Stimulated activated memory B cell treated with anti-CD40 and anti-IgM and Interleukin-4, amounts not matched to agents 10 μg/mL and 1 μg/mL and 100 μg/mL, for 72 hours (primary cell): ENCODE measurements around the gene SLC2A5.
A peak's percentile ranks its signal among the peaks of the same experiment; 100 is the strongest.

ENCODE experiments used
- ATAC-seq: fragments of 150-1000 bp; cut with Tn5 transposase; 2 replicates; pipeline ENCODE4 v1.10.0; 2021
- H3K27ac Mint-ChIP-seq: one replicate; pipeline ENCODE4 v1.8.0; 2022; ENCODE audit warnings: mild to moderate bottlenecking, mixed read lengths
- H3K27me3 Mint-ChIP-seq: one replicate; pipeline ENCODE4 v1.8.0; 2022; ENCODE audit warnings: mixed read lengths
- H3K36me3 Mint-ChIP-seq: one replicate; pipeline ENCODE4 v1.8.0; 2022; ENCODE audit warnings: mixed read lengths
- H3K4me1 Mint-ChIP-seq: one replicate; pipeline ENCODE4 v1.8.0; 2022; ENCODE audit warnings: mixed read lengths
- H3K4me3 Mint-ChIP-seq: one replicate; pipeline ENCODE4 v1.8.0; 2022; ENCODE audit warnings: mild to moderate bottlenecking, moderate library complexity, mixed read lengths
- H3K9me3 Mint-ChIP-seq: one replicate; pipeline ENCODE4 v1.8.0; 2022; ENCODE audit warnings: mixed read lengths

SLC2A5 gene

DNA sequence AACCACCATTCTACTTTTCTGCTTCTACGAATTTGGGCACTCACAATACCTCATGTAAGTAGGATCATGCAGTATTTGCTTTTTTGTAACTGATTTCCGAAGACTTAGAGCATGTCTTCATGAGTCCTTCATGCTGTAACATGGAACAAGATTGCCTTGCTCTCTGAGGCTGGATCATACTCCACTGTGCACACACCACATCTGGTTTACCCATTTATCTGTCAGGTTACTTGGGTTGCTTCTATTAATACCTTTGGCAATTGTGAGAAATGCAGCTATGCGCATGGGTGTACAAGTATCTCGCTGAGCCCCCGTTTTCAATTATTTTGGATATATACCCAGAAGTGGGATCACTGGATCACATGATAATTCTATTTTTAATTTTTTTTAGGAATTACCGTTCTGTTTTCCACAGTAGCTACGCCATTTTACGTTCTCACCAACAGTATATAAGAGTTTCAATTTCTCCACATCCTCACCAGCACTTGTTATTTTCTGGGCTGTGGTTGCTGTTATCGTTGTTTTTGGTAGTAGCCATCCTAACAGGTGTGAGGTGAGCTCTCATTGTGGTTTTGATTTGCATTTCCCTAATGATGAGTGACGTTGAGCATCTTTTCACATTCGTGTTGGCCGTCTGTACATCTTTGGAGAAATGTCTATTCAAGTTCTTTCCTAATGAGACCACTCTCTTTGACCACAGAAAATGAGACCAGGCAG is 10.7 kb upstream of the SLC2A5 start:
- H3K27ac Mint-ChIP-seq = no peak overlapping the region
- H3K27me3 Mint-ChIP-seq = peaks cover 40% of the 10 kb centered on the region
- H3K36me3 Mint-ChIP-seq = no peaks in the 10 kb centered on the region
- no peak for ATAC-seq
- H3K9me3 Mint-ChIP-seq = peaks cover 2% of the 10 kb centered on the region
- H3K4me3 Mint-ChIP-seq = no peak overlapping the region
- H3K4me1 Mint-ChIP-seq = peaks cover 66% of the 10 kb centered on the region

- Mint-ChIP-seq H3K27ac (no peak overlapping the region), H3K36me3 (no peaks in the 10 kb centered on the region), H3K9me3 (peaks cover 2% of the 10 kb centered on the region), H3K27me3 (peaks cover 40% of the 10 kb centered on the region), H3K4me1 (peaks cover 75% of the 10 kb centered on the region), H3K4me3 (no peak overlapping the region)
- no peak for ATAC-seq
These were observed 9.5 kb upstream of the SLC2A5 start for GRCh38 chr1:9078752-9079500.

GRCh38 chr1:9078015-9078751 is 8.7 kb upstream of the SLC2A5 start:
- Mint-ChIP-seq H3K4me3 (no peak overlapping the region), H3K27ac (no peak overlapping the region), H3K4me1 (peaks cover 77% of the 10 kb centered on the region), H3K9me3 (peaks cover 2% of the 10 kb centered on the region), H3K27me3 (peaks cover 40% of the 10 kb centered on the region), H3K36me3 (no peaks in the 10 kb centered on the region)
- peak; percentile 81 for ATAC-seq

- H3K36me3 Mint-ChIP-seq = no peaks in the 10 kb centered on the region
- peaks cover 2% of the 10 kb centered on the region for H3K9me3 Mint-ChIP-seq
- peaks cover 62% of the 10 kb centered on the region for H3K4me1 Mint-ChIP-seq
- peak overlapping the region; percentile 80 for H3K27ac Mint-ChIP-seq
- peak overlapping the region; percentile 21 for H3K4me3 Mint-ChIP-seq
- peak; percentile 61 for ATAC-seq
- H3K27me3 Mint-ChIP-seq = peaks cover 20% of the 10 kb centered on the region
These were observed 5.6 kb upstream of the SLC2A5 start for GRCh38 chr1:9075022-9075421.

DNA sequence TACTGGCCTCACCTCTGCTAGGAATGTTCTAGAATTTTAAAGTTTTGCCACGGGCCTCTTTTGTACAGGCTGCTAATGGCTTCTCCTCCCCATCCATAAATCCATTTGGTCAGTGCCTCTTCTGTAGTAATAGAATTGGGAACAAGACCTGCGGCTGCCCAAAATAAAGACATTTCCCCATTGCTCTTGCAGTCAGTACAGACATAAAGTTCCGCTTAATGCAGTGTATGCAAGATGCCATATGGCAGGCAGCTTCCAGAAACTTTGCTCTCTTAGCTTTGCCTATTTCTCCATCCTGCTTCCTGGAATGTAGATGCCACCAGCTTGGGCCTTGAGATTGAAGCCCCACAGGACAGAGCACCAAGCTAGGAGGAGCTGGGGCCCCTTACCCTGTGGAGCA is 3.7 kb upstream of the SLC2A5 start:
- peaks cover 1% of the 10 kb centered on the region for H3K27me3 Mint-ChIP-seq
- no peaks in the 10 kb centered on the region for H3K9me3 Mint-ChIP-seq
- peak overlapping the region; percentile 15 for H3K27ac Mint-ChIP-seq
- peaks cover 58% of the 10 kb centered on the region for H3K4me1 Mint-ChIP-seq
- no peak overlapping the region for H3K4me3 Mint-ChIP-seq
- no peaks in the 10 kb centered on the region for H3K36me3 Mint-ChIP-seq
- no peak for ATAC-seq

DNA sequence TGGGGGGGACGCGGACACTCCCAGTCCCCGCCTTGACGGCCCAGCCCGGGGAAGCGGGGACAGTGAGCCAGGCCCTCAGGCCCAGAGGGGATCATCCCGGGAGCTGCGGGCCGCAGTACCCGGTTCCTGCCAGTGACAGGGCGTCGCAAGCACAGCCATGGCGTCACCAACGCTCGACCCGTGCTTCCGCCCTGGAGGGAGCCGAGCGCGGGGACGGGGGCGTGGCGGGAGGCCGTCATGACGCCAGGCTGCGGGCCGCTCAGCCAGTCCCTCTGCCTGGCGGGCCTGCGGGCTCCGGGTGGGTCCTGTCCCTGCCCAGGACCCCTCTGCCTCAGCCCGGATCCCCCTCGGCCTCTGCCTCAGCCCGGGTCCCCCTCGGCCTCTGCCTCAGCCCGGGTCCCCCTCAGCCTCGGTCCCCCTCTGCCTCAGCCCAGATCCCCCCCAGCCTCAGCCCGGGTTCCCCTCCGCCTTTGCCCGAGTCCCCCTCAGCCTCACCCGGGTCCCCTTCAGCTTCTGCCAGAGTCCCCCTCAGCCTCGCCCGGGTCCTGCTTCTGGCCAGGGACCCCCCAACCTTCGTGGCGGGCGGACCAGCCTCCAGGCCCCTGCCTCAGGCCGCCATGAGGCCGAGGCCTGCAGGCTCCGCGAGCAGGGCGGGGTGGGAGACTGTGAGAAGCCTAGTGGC is 2.3 kb upstream of the SLC2A5 start:
- no peaks in the 10 kb centered on the region for H3K36me3 Mint-ChIP-seq
- H3K27me3 Mint-ChIP-seq = no peaks in the 10 kb centered on the region
- no peak overlapping the region for H3K4me3 Mint-ChIP-seq
- no peak for ATAC-seq
- H3K4me1 Mint-ChIP-seq = peaks cover 60% of the 10 kb centered on the region
- peak overlapping the region; percentile 50 for H3K27ac Mint-ChIP-seq
- H3K9me3 Mint-ChIP-seq = no peaks in the 10 kb centered on the region

GRCh38 chr1:9070486-9070885 is 1.1 kb upstream of the SLC2A5 start:
- Mint-ChIP-seq H3K27me3 (no peaks in the 10 kb centered on the region), H3K4me1 (peaks cover 48% of the 10 kb centered on the region), H3K4me3 (no peak overlapping the region), H3K9me3 (no peaks in the 10 kb centered on the region), H3K36me3 (no peaks in the 10 kb centered on the region), H3K27ac (peak overlapping the region; percentile 84)
- no peak for ATAC-seq

- Mint-ChIP-seq H3K36me3 (no peaks in the 10 kb centered on the region), H3K9me3 (no peaks in the 10 kb centered on the region), H3K4me3 (peak overlapping the region; percentile 73), H3K4me1 (peaks cover 37% of the 10 kb centered on the region), H3K27ac (peak overlapping the region; percentile 84), H3K27me3 (no peaks in the 10 kb centered on the region)
- ATAC-seq = no peak
These were observed 482 bp downstream of the SLC2A5 start for GRCh38 chr1:9068981-9069325.

GRCh38 chr1:9066945-9067807 is 2.3 kb downstream of the SLC2A5 start:
- Mint-ChIP-seq H3K4me3 (no peak overlapping the region), H3K36me3 (no peaks in the 10 kb centered on the region), H3K27ac (peak overlapping the region; percentile 28), H3K9me3 (no peaks in the 10 kb centered on the region), H3K27me3 (no peaks in the 10 kb centered on the region), H3K4me1 (peaks cover 36% of the 10 kb centered on the region)
- ATAC-seq = no peak

- Mint-ChIP-seq H3K36me3 (no peaks in the 10 kb centered on the region), H3K27ac (no peak overlapping the region), H3K9me3 (no peaks in the 10 kb centered on the region), H3K4me1 (peaks cover 34% of the 10 kb centered on the region), H3K27me3 (no peaks in the 10 kb centered on the region), H3K4me3 (no peak overlapping the region)
- ATAC-seq = no peak
These were observed 4.2 kb downstream of the SLC2A5 start for GRCh38 chr1:9065213-9065751.

GRCh38 chr1:9062846-9063245 is 6.6 kb downstream of the SLC2A5 start:
- Mint-ChIP-seq H3K27ac (no peak overlapping the region), H3K4me1 (peaks cover 22% of the 10 kb centered on the region), H3K36me3 (no peaks in the 10 kb centered on the region), H3K9me3 (peaks cover 4% of the 10 kb centered on the region), H3K4me3 (no peak overlapping the region), H3K27me3 (no peaks in the 10 kb centered on the region)
- no peak for ATAC-seq

DNA sequence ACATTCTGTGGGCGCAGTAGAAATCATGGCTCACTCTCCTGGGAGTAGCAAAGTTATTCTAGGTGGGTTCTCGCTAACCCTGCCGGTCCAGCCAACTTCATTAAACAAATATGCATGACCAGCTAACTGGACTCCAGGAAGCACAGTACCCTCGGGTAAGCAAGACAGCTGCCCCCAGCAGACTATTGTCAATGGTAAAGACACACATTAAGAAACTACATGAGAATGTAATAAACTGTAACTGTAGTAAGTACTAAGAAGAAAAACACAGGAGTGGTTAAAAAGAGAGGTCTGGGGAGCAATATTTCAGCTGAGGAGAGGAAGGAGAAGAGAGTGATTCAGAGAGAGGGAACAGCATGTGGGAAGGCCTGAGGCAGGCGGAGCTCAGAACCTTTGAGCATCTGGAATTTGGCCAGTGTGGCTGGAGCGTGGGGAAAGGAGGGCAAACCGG is 7.4 kb downstream of the SLC2A5 start:
- no peaks in the 10 kb centered on the region for H3K36me3 Mint-ChIP-seq
- H3K9me3 Mint-ChIP-seq = peaks cover 4% of the 10 kb centered on the region
- ATAC-seq = no peak
- no peak overlapping the region for H3K27ac Mint-ChIP-seq
- no peak overlapping the region for H3K4me3 Mint-ChIP-seq
- no peaks in the 10 kb centered on the region for H3K27me3 Mint-ChIP-seq
- H3K4me1 Mint-ChIP-seq = peaks cover 16% of the 10 kb centered on the region

DNA sequence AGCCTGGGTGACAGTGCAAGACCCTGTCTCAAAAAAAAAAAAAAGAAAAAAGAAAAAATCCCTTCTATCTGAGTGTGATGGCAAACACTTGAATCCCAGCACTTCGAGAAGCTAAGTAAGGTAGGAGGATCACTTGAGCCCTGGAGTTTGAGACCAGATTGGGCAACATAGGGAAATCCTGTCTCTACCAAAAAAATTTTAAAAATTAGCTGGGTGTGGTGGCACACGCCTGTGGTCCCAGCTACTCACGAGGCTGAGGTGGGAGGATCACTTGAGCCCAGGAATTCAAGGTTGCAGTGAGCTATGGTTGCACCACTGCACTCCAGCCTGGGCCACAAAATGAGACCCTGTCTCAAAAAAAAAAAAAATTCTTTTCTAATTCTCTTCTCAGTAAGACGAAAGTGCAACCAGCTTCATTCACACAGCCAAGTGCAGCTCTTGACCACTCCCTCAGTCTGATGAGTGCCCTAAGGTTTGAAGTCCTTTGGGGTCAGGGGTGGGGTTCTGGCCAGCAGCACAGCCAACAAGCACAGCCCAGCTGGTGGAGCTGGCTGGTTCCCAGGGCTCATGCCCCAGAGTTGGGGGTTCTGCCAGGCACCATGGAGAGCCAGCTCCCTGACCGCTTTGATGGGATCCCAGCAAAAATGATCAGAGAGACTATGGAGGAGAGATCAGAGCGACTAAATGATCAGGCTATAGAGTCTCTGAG is 8.0 kb downstream of the SLC2A5 start:
- no peak for ATAC-seq
- Mint-ChIP-seq H3K4me1 (peaks cover 15% of the 10 kb centered on the region), H3K4me3 (no peak overlapping the region), H3K27ac (no peak overlapping the region), H3K9me3 (peaks cover 4% of the 10 kb centered on the region), H3K27me3 (no peaks in the 10 kb centered on the region), H3K36me3 (no peaks in the 10 kb centered on the region)
